AG04449 (cell line): Measurements from ENCODE around the gene FAHD2A.

Source experiments
- CTCF ChIA-PET: fragments of 350-600 bp; formaldehyde crosslinking; extraction: SDS; loops from one replicate; lab custom pipeline; 2021; ENCODE audit warnings: antibody characterized with exemption; lab: Yijun Ruan, JAX
- POLR2A ChIA-PET: fragments of 400-600, 350-600 bp; formaldehyde crosslinking; extraction: SDS; loops from one replicate; lab custom pipeline; 2020; ENCODE audit warnings: antibody characterized with exemption, inconsistent platforms; lab: Yijun Ruan, JAX
- DNase-seq: peaks from one replicate; pipeline ENCODE4 v3.0.0-alpha.2; 2010; ENCODE audit warnings: low read depth, low spot score
- H3K4me3 ChIP-seq: 2 replicates; pipeline ENCODE4 v1.5.1; 2011; ENCODE audit warnings: low read depth, mild to moderate bottlenecking, control low read depth, low read length
- CTCF ChIP-seq: IDR thresholded peaks from one replicate; pipeline ENCODE4 v1.5.1; 2011; ENCODE audit warnings: mild to moderate bottlenecking, moderate library complexity, low read length, control low read depth, inconsistent platforms; ENCODE audit not compliant: insufficient read depth; ENCODE audit errors: missing control alignments

Gene FAHD2A

GRCh38 chr2:95362486-95362885, 40.0 kb upstream of the FAHD2A start:
- TF ChIP-seq CTCF, result no peak
- H3K4me3 ChIP-seq, result no peak overlapping the region
- ChIA-PET POLR2A (no interaction called here), CTCF (interaction anchor here (0.9 kb wide), 1 partner anchor 27 kb away, joined by 4 read pairs; no protein-coding TSS in a partner anchor)
- no peak for DNase-seq

DNA sequence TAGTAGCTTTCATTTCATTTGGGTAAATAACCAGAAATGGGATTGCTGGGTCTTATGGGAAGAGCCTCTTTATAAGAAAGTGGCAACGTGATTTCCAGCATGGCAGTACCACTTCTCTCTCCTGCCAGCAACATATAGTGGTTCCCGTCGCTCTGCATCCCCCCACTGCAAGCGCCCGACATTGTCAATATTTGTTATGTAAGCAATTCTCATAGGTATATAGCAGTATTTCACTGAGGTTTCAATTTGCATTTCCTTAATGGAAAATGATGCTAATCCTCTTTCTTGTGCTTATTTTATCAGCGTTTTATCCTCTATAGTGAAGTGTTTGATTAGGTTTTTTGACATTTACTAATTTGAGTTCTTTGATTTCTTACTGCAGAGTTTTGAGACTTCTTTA, 36.0 kb upstream of the FAHD2A start:
- H3K4me3 ChIP-seq, result no peak overlapping the region
- TF ChIP-seq CTCF, result no peak
- ChIA-PET CTCF (no interaction called here), POLR2A (no interaction called here)
- DNase-seq, result no peak

DNA sequence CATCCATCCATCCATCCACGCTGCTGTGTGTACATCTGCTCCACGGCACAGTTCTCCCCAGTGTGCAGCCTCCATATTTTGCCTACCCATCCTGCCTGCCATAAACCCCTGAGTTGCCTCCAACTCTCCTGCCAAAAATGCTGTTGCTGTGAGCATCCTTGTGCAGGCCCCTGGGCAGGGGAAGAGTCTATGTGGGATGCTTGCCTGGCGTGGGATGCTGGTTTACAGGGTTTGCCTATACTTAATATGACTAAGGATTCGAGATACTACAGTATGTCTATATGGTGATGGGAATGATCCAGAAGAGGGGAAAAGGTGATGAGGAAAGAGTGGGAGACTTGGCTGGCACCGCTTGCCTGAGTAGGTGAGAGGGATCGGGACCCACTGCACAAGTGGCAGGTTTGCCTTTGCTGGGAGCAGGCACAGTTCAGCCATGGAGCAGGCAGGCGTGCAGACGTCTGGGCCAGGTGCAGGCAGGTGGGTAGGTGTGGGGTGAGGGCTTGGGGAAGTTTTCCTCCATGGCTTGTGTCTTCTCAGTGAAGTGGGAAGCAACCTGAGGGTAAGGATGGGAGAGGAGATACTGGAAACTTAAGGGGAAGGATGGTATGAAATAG, 30.2 kb upstream of the FAHD2A start:
- CTCF ChIA-PET, result interaction anchor here (3.1 kb wide), 1 partner anchor 17 kb away, joined by 15 read pairs; no protein-coding TSS in a partner anchor
- POLR2A ChIA-PET, result no interaction called here
- DNase-seq, result no peak
- no peak overlapping the region for H3K4me3 ChIP-seq
- TF ChIP-seq CTCF, result no peak

- DNase-seq, result no peak
- no peak overlapping the region for H3K4me3 ChIP-seq
- ChIA-PET CTCF (interaction anchor here (1.2 to 3.1 kb wide), 2 partner anchors 15 to 16 kb away, joined by 3 to 15 read pairs; no protein-coding TSS in a partner anchor), POLR2A (no interaction called here)
- no peak for TF ChIP-seq CTCF
Observed at GRCh38 chr2:95372845-95373244, 29.7 kb upstream of the FAHD2A start.

GRCh38 chr2:95374029-95374428, 28.5 kb upstream of the FAHD2A start:
- TF ChIP-seq CTCF, result no peak
- ChIA-PET POLR2A (no interaction called here), CTCF (interaction anchor here (0.8 to 3.1 kb wide), 3 partner anchors 14 to 28 kb away, joined by 3 to 15 read pairs (median 4); no protein-coding TSS in a partner anchor)
- no peak for DNase-seq
- no peak overlapping the region for H3K4me3 ChIP-seq

GRCh38 chr2:95374451-95374920, 28.0 kb upstream of the FAHD2A start:
- H3K4me3 ChIP-seq, result no peak overlapping the region
- no peak for TF ChIP-seq CTCF
- DNase-seq, result no peak
- ChIA-PET POLR2A (no interaction called here), CTCF (interaction anchor here (1.4 to 3.1 kb wide), 2 partner anchors 15 to 18 kb away, joined by 3 to 15 read pairs; no protein-coding TSS in a partner anchor)
